ENCODE results near the gene PRKACA. TPM values are rescaled to one million over a fixed set of nuclear protein-coding genes. Genes with fewer than 3 reads are reported as not detected.

The PRKACA gene
- total and polyA plus RNA-seq, 2 donors (not counting 3 experiments of a cell fraction or from before 2014, with no cell fraction given) = 44.2 to 97.5 TPM

DNA sequence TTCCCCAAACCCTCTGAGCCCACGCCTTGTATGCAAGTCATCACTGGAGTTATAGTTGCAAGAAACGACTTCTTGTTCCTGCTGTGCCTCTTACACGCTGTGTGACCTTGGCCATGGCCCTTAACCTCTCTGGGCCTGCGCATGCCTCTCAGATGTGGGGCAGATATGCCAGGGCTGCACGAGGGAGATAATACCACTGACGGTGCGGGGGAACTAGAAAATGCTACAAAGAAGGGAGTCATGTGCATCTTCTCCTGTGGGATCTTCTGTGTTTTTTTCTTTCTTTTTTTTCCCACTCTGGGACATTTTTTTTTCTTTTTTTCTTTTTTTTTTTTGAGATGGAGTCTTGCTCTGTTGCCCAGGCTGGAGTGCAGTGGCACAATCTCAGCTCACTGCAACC is 22.7 kb downstream of the PRKACA start:
- Histone ChIP-seq H3K4me1 (ENCODE audit: control insufficient read depth, extremely low read depth, insufficient read depth, low read length) (peaks cover 9% of the 10 kb centered on the region), H3K4me2 (ENCODE audit: insufficient read depth, low read length) (no peak overlapping the region), H3K9me3 (replicated peaks; ENCODE audit: control insufficient read depth, insufficient read depth, low read length) (peaks cover 3% of the 10 kb centered on the region), H3K9me1 (replicated peaks; ENCODE audit: control insufficient read depth, extremely low read depth, insufficient read depth, low read length) (no peaks in the 10 kb centered on the region), H3K79me2 (ENCODE audit: control insufficient read depth, insufficient read depth, low read length) (no peaks in the 10 kb centered on the region), H3K9ac (replicated peaks; ENCODE audit: extremely low read depth, insufficient read depth, low read length) (no peak overlapping the region), H3K36me3 (ENCODE audit: control insufficient read depth in 2 of 2, extremely low read depth in 1 of 2, insufficient read depth in 2 of 2, low read length in 2 of 2) (peaks cover 0 to 5% of the 10 kb centered on the region in 2 experiments), H2AFZ (ENCODE audit: low read depth, low read length) (no peak overlapping the region), H3K27ac (ENCODE audit: insufficient read depth, low read depth, low read length) (no peak overlapping the region), H3K4me3 (replicated peaks in 1 of 3; ENCODE audit: insufficient read depth in 1 of 3, low read depth in 1 of 3, low read length in 3 of 3) (no peak overlapping the region), H4K20me1 (replicated peaks; ENCODE audit: control insufficient read depth, extremely low read depth, insufficient read depth, low read length) (no peaks in the 10 kb centered on the region), H3K27me3 (ENCODE audit: control insufficient read depth in 2 of 2, insufficient read depth in 2 of 2, low read length in 2 of 2) (no peaks in the 10 kb centered on the region)
- no TSS peak for BruUV-seq (replicated peaks)
- ChIA-PET CTCF (interaction anchor here (1.9 kb wide), 1 partner anchor 42 kb away, joined by 5 read pairs; the partner anchor contains the start of gene ASF1B), POLR2A (no interaction called here)
- no peak for DNase-seq (ENCODE audit: low read depth, low spot score)
- peak; percentile 15 for FAIRE-seq
- dilution Hi-C loops (cut with MboI; ENCODE audit: extremely low pct_ligation_motif_present, low sequenced_read_pairs) = no loop called here
- intact Hi-C loops (cut with micrococcal nuclease) = no loop called here
- no peak for TF ChIP-seq FOS (IDR thresholded peaks at IDR 0.05; ENCODE audit: borderline replicate concordance, insufficient read depth, low read length)
- TF ChIP-seq, protein P1, sequence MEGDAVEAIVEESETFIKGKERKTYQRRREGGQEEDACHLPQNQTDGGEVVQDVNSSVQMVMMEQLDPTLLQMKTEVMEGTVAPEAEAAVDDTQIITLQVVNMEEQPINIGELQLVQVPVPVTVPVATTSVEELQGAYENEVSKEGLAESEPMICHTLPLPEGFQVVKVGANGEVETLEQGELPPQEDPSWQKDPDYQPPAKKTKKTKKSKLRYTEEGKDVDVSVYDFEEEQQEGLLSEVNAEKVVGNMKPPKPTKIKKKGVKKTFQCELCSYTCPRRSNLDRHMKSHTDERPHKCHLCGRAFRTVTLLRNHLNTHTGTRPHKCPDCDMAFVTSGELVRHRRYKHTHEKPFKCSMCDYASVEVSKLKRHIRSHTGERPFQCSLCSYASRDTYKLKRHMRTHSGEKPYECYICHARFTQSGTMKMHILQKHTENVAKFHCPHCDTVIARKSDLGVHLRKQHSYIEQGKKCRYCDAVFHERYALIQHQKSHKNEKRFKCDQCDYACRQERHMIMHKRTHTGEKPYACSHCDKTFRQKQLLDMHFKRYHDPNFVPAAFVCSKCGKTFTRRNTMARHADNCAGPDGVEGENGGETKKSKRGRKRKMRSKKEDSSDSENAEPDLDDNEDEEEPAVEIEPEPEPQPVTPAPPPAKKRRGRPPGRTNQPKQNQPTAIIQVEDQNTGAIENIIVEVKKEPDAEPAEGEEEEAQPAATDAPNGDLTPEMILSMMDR (IDR thresholded peaks at IDR 0.05; ENCODE audit: extremely low read depth in 1 of 2, insufficient read depth in 1 of 2, low read depth in 1 of 2, low read length in 2 of 2) = no peak
- no peak for TF ChIP-seq JUN (IDR thresholded peaks at IDR 0.05; ENCODE audit: borderline replicate concordance, insufficient read depth, insufficient read length, low read depth)
- no peak for TF ChIP-seq POLR2A (IDR thresholded peaks at IDR 0.05; ENCODE audit: low read depth, low read length)
- TF ChIP-seq POLR2AphosphoS5 (IDR thresholded peaks at IDR 0.05; ENCODE audit: insufficient read depth, low read depth, low read length) = no peak
- no peak for TF ChIP-seq MYC (IDR thresholded peaks at IDR 0.05; ENCODE audit: low read depth, low read length)
- TF ChIP-seq GATA2 (IDR thresholded peaks at IDR 0.05; ENCODE audit: insufficient read depth, insufficient read length, low read depth, low read length) = no peak
- TF ChIP-seq EZH2 (IDR thresholded peaks at IDR 0.05; ENCODE audit: borderline replicate concordance, low read depth, low read length, severe bottlenecking) = no peak
- TF ChIP-seq MAX (IDR thresholded peaks at IDR 0.05; ENCODE audit: insufficient read depth, insufficient read length) = no peak

All from endothelial cell of umbilical vein (primary cell).